ENCODE measurements around the gene ACVR1.
"Not testable (repeated sequence)": the region's sequence is repeated elsewhere in the genome, so short reads cannot be mapped to it uniquely, and the experiment has no call there.

ACVR1 gene

GRCh38 chr2:157827377-157827776 is 48.8 kb downstream of the ACVR1 start:
- H3K9ac ChIP-seq (ENCODE audit: low read depth, low read length, poor library complexity) = no peak overlapping the region
- H4K8ac ChIP-seq (ENCODE audit: low read depth, low read length) = no peak overlapping the region
- no peak overlapping the region for H2BK120ac ChIP-seq (ENCODE audit: low read depth, low read length)
- no peak overlapping the region for H2BK12ac ChIP-seq (ENCODE audit: low read length)
- no peak overlapping the region for H4K91ac ChIP-seq (ENCODE audit: low read depth, low read length, poor library complexity)
- H3K14ac ChIP-seq (ENCODE audit: low read length) = no peak overlapping the region
- no peak overlapping the region for H3K4me3 ChIP-seq (ENCODE audit: low read length in 2 of 2)
- no peak overlapping the region for H2BK15ac ChIP-seq (ENCODE audit: low read length)
- H3K4me2 ChIP-seq (ENCODE audit: insufficient read depth, low read length, poor library complexity, severe bottlenecking) = no peak overlapping the region
- no peaks in the 10 kb centered on the region for H3K4me1 ChIP-seq (ENCODE audit: control insufficient read depth in 2 of 2, insufficient read depth in 1 of 2, low read depth in 1 of 2, low read length in 2 of 2)
- no peak overlapping the region for H2AK5ac ChIP-seq (ENCODE audit: low read depth, low read length)
- no peak overlapping the region for H3K23ac ChIP-seq (ENCODE audit: low read depth, low read length, poor library complexity)
- no CpG with 5 or more reads among the region's 3 CpGs for WGBS, 2 donors (ENCODE audit: extremely low coverage in 2 of 2, insufficient read length in 2 of 2, insufficient replicate concordance in 1 of 2)
- no peak overlapping the region for H3K18ac ChIP-seq (ENCODE audit: low read length)
- H3K9me3 ChIP-seq (replicated peaks in 1 of 2; ENCODE audit: control insufficient read depth in 2 of 2, insufficient read depth in 1 of 2, low read depth in 1 of 2, low read length in 2 of 2) = no peaks in the 10 kb centered on the region
- no peak overlapping the region for H2BK5ac ChIP-seq (ENCODE audit: low read length)
- no peaks in the 10 kb centered on the region for H3K27me3 ChIP-seq (ENCODE audit: control insufficient read depth in 3 of 3, insufficient read depth in 3 of 3, low read depth in 1 of 3, low read length in 3 of 3)
- peaks cover 0 to 1% of the 10 kb centered on the region in 2 donors for H3K36me3 ChIP-seq (replicated peaks in 1 of 2; ENCODE audit: control insufficient read depth in 2 of 2, insufficient read depth in 2 of 2, low read length in 2 of 2)
- H3K27ac ChIP-seq (replicated peaks; ENCODE audit: low read length) = no peak overlapping the region
- no peaks in the 10 kb centered on the region for H3K79me1 ChIP-seq (ENCODE audit: low read depth, low read length)
- H3K4ac ChIP-seq (ENCODE audit: low read length) = no peak overlapping the region
- DNase-seq (ENCODE audit: low spot score) = no peak
- H2AFZ ChIP-seq (ENCODE audit: low read length) = no peak overlapping the region

DNA sequence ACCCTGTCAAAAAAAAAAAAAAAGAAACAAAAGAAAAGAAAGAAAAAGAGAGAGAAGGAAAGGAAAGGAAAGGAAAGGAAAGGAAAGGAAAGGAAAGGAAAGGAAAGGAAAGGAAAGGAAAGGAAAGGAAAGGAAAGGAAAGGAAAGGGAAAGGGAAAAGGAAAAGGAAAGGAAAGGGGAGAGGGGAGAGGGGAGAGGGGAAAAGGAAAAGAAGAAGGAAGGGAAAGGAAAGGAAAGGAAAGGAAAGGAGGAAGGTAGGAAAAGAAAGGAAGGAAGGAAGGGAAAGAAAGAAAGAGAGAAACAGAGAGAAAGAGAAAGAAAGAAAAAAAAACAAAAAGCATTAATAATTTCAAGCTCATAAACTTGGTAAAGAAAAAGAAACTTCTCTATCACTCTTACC is 49.5 kb downstream of the ACVR1 start:
- not testable (repeated sequence) for H3K4ac ChIP-seq (ENCODE audit: low read length); H3K9me3 ChIP-seq (replicated peaks in 1 of 2; ENCODE audit: control insufficient read depth in 2 of 2, insufficient read depth in 1 of 2, low read depth in 1 of 2, low read length in 2 of 2); H4K91ac ChIP-seq (ENCODE audit: low read depth, low read length, poor library complexity); H3K9ac ChIP-seq (ENCODE audit: low read depth, low read length, poor library complexity); H3K4me3 ChIP-seq (ENCODE audit: low read length in 2 of 2); H3K36me3 ChIP-seq (replicated peaks in 1 of 2; ENCODE audit: control insufficient read depth in 2 of 2, insufficient read depth in 2 of 2, low read length in 2 of 2); H2AFZ ChIP-seq (ENCODE audit: low read length); DNase-seq (ENCODE audit: low spot score); H2AK5ac ChIP-seq (ENCODE audit: low read depth, low read length); H2BK5ac ChIP-seq (ENCODE audit: low read length); H3K23ac ChIP-seq (ENCODE audit: low read depth, low read length, poor library complexity); H4K8ac ChIP-seq (ENCODE audit: low read depth, low read length); H3K4me2 ChIP-seq (ENCODE audit: insufficient read depth, low read length, poor library complexity, severe bottlenecking); H2BK15ac ChIP-seq (ENCODE audit: low read length); H3K79me1 ChIP-seq (ENCODE audit: low read depth, low read length); H2BK120ac ChIP-seq (ENCODE audit: low read depth, low read length); H3K18ac ChIP-seq (ENCODE audit: low read length); H3K27ac ChIP-seq (replicated peaks; ENCODE audit: low read length); H3K4me1 ChIP-seq (ENCODE audit: control insufficient read depth in 2 of 2, insufficient read depth in 1 of 2, low read depth in 1 of 2, low read length in 2 of 2); H3K27me3 ChIP-seq (ENCODE audit: control insufficient read depth in 3 of 3, insufficient read depth in 3 of 3, low read depth in 1 of 3, low read length in 3 of 3); H3K14ac ChIP-seq (ENCODE audit: low read length); H2BK12ac ChIP-seq (ENCODE audit: low read length)

GRCh38 chr2:157825885-157826284 is 50.2 kb downstream of the ACVR1 start:
- no peaks in the 10 kb centered on the region for H3K27me3 ChIP-seq (ENCODE audit: control insufficient read depth in 3 of 3, insufficient read depth in 3 of 3, low read depth in 1 of 3, low read length in 3 of 3)
- DNase-seq (ENCODE audit: low spot score) = no peak
- H3K18ac ChIP-seq (ENCODE audit: low read length) = no peak overlapping the region
- H3K4me2 ChIP-seq (ENCODE audit: insufficient read depth, low read length, poor library complexity, severe bottlenecking) = no peak overlapping the region
- H4K91ac ChIP-seq (ENCODE audit: low read depth, low read length, poor library complexity) = no peak overlapping the region
- no peak overlapping the region for H2BK12ac ChIP-seq (ENCODE audit: low read length)
- no peak overlapping the region for H2BK15ac ChIP-seq (ENCODE audit: low read length)
- no peak overlapping the region for H3K23ac ChIP-seq (ENCODE audit: low read depth, low read length, poor library complexity)
- H3K14ac ChIP-seq (ENCODE audit: low read length) = no peak overlapping the region
- H2BK5ac ChIP-seq (ENCODE audit: low read length) = no peak overlapping the region
- peaks cover 0 to 1% of the 10 kb centered on the region in 2 donors for H3K36me3 ChIP-seq (replicated peaks in 1 of 2; ENCODE audit: control insufficient read depth in 2 of 2, insufficient read depth in 2 of 2, low read length in 2 of 2)
- H2AFZ ChIP-seq (ENCODE audit: low read length) = no peak overlapping the region
- no peak overlapping the region for H3K9ac ChIP-seq (ENCODE audit: low read depth, low read length, poor library complexity)
- no peaks in the 10 kb centered on the region for H3K4me1 ChIP-seq (ENCODE audit: control insufficient read depth in 2 of 2, insufficient read depth in 1 of 2, low read depth in 1 of 2, low read length in 2 of 2)
- H4K8ac ChIP-seq (ENCODE audit: low read depth, low read length) = no peak overlapping the region
- H3K4ac ChIP-seq (ENCODE audit: low read length) = no peak overlapping the region
- no peak overlapping the region for H2BK120ac ChIP-seq (ENCODE audit: low read depth, low read length)
- no CpG with 5 or more reads among the region's 6 CpGs for WGBS, 2 donors (ENCODE audit: extremely low coverage in 2 of 2, insufficient read length in 2 of 2, insufficient replicate concordance in 1 of 2)
- H2AK5ac ChIP-seq (ENCODE audit: low read depth, low read length) = no peak overlapping the region
- no peak overlapping the region for H3K27ac ChIP-seq (replicated peaks; ENCODE audit: low read length)
- no peaks in the 10 kb centered on the region for H3K9me3 ChIP-seq (replicated peaks in 1 of 2; ENCODE audit: control insufficient read depth in 2 of 2, insufficient read depth in 1 of 2, low read depth in 1 of 2, low read length in 2 of 2)
- no peak overlapping the region for H3K4me3 ChIP-seq (ENCODE audit: low read length in 2 of 2)
- no peaks in the 10 kb centered on the region for H3K79me1 ChIP-seq (ENCODE audit: low read depth, low read length)

DNA sequence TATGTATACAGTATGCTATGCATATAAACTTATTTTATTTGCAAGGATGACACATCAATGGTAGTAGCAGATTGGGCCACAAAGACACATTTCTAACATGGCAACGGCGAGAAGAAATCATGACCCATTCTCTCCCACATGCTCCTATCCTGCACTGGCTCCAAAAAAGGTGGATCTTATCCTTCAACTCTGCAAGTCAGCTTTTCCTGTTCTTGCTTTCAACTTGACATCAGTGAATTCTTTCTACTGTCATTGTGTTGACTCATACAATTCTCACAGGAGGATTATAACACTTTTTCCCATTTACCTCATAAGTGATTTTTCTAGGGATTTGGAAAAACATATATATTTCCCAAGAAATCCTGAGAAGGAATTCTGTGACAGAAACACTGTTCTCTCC is 53.1 kb downstream of the ACVR1 start:
- H2BK5ac ChIP-seq (ENCODE audit: low read length) = no peak overlapping the region
- H2AFZ ChIP-seq (ENCODE audit: low read length) = no peak overlapping the region
- H3K27ac ChIP-seq (replicated peaks; ENCODE audit: low read length) = no peak overlapping the region
- no peak overlapping the region for H2BK12ac ChIP-seq (ENCODE audit: low read length)
- H3K9ac ChIP-seq (ENCODE audit: low read depth, low read length, poor library complexity) = no peak overlapping the region
- H3K4ac ChIP-seq (ENCODE audit: low read length) = no peak overlapping the region
- H3K4me2 ChIP-seq (ENCODE audit: insufficient read depth, low read length, poor library complexity, severe bottlenecking) = no peak overlapping the region
- no peaks in the 10 kb centered on the region for H3K9me3 ChIP-seq (replicated peaks in 1 of 2; ENCODE audit: control insufficient read depth in 2 of 2, insufficient read depth in 1 of 2, low read depth in 1 of 2, low read length in 2 of 2)
- no peak overlapping the region for H4K8ac ChIP-seq (ENCODE audit: low read depth, low read length)
- DNase-seq (ENCODE audit: low spot score) = no peak
- H3K4me3 ChIP-seq (ENCODE audit: low read length in 2 of 2) = no peak overlapping the region
- no peak overlapping the region for H4K91ac ChIP-seq (ENCODE audit: low read depth, low read length, poor library complexity)
- no peak overlapping the region for H3K14ac ChIP-seq (ENCODE audit: low read length)
- H3K4me1 ChIP-seq (ENCODE audit: control insufficient read depth in 2 of 2, insufficient read depth in 1 of 2, low read depth in 1 of 2, low read length in 2 of 2) = no peaks in the 10 kb centered on the region
- no peak overlapping the region for H3K18ac ChIP-seq (ENCODE audit: low read length)
- WGBS, 2 donors (ENCODE audit: extremely low coverage in 2 of 2, insufficient read length in 2 of 2, insufficient replicate concordance in 1 of 2) = no CpG with 5 or more reads among the region's 2 CpGs
- no peak overlapping the region for H2AK5ac ChIP-seq (ENCODE audit: low read depth, low read length)
- no peak overlapping the region for H3K23ac ChIP-seq (ENCODE audit: low read depth, low read length, poor library complexity)
- no peaks in the 10 kb centered on the region for H3K27me3 ChIP-seq (ENCODE audit: control insufficient read depth in 3 of 3, insufficient read depth in 3 of 3, low read depth in 1 of 3, low read length in 3 of 3)
- no peaks in the 10 kb centered on the region for H3K79me1 ChIP-seq (ENCODE audit: low read depth, low read length)
- no peak overlapping the region for H2BK15ac ChIP-seq (ENCODE audit: low read length)
- peaks cover 1 to 8% of the 10 kb centered on the region in 2 donors for H3K36me3 ChIP-seq (replicated peaks in 1 of 2; ENCODE audit: control insufficient read depth in 2 of 2, insufficient read depth in 2 of 2, low read length in 2 of 2)
- H2BK120ac ChIP-seq (ENCODE audit: low read depth, low read length) = no peak overlapping the region
